Fibroblast of lung (primary cell): Measurements from ENCODE around the gene TMC1. TPM values are rescaled to one million over a fixed set of nuclear protein-coding genes. Genes with fewer than 3 reads are reported as not detected.

Experiments
- DNase-seq, 2 donors: peaks; one replicate each; pipeline versions ENCODE4 v3.0.0 to v3.0.0-alpha.2; 2010; ENCODE audit warnings: low read depth in 2 of 2
- H2AFZ ChIP-seq: 2 replicates; pipeline ENCODE4 v1.5.1; 2012; ENCODE audit warnings: low read length, control low read depth, inconsistent platforms
- H3K27ac ChIP-seq: 2 replicates; pipeline ENCODE4 v1.5.1; 2011; ENCODE audit warnings: low read length, control low read depth; ENCODE audit not compliant: insufficient read depth
- H3K27me3 ChIP-seq: 2 replicates; pipeline ENCODE4 v1.5.1; 2011; ENCODE audit warnings: mild to moderate bottlenecking, low read length; ENCODE audit not compliant: control insufficient read depth, insufficient read depth
- H3K36me3 ChIP-seq: 2 replicates; pipeline ENCODE4 v1.5.1; 2011; ENCODE audit warnings: low read length; ENCODE audit not compliant: control insufficient read depth, insufficient read depth
- H3K4me1 ChIP-seq: 2 replicates; pipeline ENCODE4 v1.5.1; 2011; ENCODE audit warnings: low read length; ENCODE audit not compliant: control insufficient read depth, insufficient read depth; ENCODE audit errors: extremely low read depth
- H3K4me2 ChIP-seq: 2 replicates; pipeline ENCODE4 v1.5.1; 2011; ENCODE audit warnings: low read length, control low read depth; ENCODE audit not compliant: insufficient read depth; ENCODE audit errors: extremely low read depth
- H3K4me3 ChIP-seq, 4 experiments: fragments of 200-600 bp in 1 of 4; sonication (generic) in 1 of 4; replicated peaks in 1 of 4; 2 replicates each; pipeline ENCODE4 v1.5.1; 2011 to 2016; ENCODE audit warnings: low read length in 4 of 4, low read depth in 3 of 4, mild to moderate bottlenecking in 3 of 4, control low read depth in 2 of 4, inconsistent platforms in 1 of 4, mixed read lengths in 1 of 4; ENCODE audit not compliant: insufficient read depth in 1 of 4; ENCODE audit errors: control extremely low read depth in 1 of 4
- H3K79me2 ChIP-seq: 2 replicates; pipeline ENCODE4 v1.5.1; 2012; ENCODE audit warnings: mild to moderate bottlenecking, low read length, inconsistent platforms; ENCODE audit not compliant: control insufficient read depth, insufficient read depth
- H3K9ac ChIP-seq: 2 replicates; pipeline ENCODE4 v1.5.1; 2011; ENCODE audit warnings: mild to moderate bottlenecking, low read length, control low read depth; ENCODE audit not compliant: insufficient read depth
- H3K9me3 ChIP-seq: 2 replicates; pipeline ENCODE4 v1.5.1; 2012; ENCODE audit warnings: low read depth, low read length; ENCODE audit not compliant: control insufficient read depth, insufficient read depth
- H4K20me1 ChIP-seq: 2 replicates; pipeline ENCODE4 v1.5.1; 2011; ENCODE audit warnings: low read length; ENCODE audit not compliant: control insufficient read depth, insufficient read depth; ENCODE audit errors: extremely low read depth
- CTCF ChIP-seq, 2 donors: IDR thresholded peaks in 1 of 2; conservative IDR thresholded peaks in 1 of 2; 1 replicate in 1 of 2; 2 replicates in 1 of 2; pipeline ENCODE4 v1.5.1; 2011 to 2012; ENCODE audit warnings: low read length in 2 of 2, control low read depth in 1 of 2, inconsistent platforms in 1 of 2, low read depth in 1 of 2, mild to moderate bottlenecking in 1 of 2
- EZH2 ChIP-seq: IDR thresholded peaks from 2 replicates; pipeline ENCODE4 v1.5.1; 2012; ENCODE audit warnings: low read length, control low read depth, mild to moderate bottlenecking; ENCODE audit errors: missing control alignments
- polyA plus RNA-seq, 2 donors: library from polyadenylated mRNA; depleted of rRNA in 1 of 2; stranded (reverse) in 1 of 2; unstranded in 1 of 2; fragments of >200 nt; gene quantifications; 2 replicates each; pipeline ENCODE4 v1.2.1, GENCODE V29; 2011 to 2012; ENCODE audit warnings: missing spikeins in 1 of 2
- total RNA-seq: library from RNA; depleted of rRNA; stranded (reverse); fragments of >200 nt; gene quantifications from 2 replicates; pipeline ENCODE4 v1.2.1, GENCODE V29; 2014

The TMC1 gene
- total and polyA plus RNA-seq, 2 donors (not counting 1 experiment from before 2014, with no cell fraction given) = 0.27 to 0.33 TPM

DNA sequence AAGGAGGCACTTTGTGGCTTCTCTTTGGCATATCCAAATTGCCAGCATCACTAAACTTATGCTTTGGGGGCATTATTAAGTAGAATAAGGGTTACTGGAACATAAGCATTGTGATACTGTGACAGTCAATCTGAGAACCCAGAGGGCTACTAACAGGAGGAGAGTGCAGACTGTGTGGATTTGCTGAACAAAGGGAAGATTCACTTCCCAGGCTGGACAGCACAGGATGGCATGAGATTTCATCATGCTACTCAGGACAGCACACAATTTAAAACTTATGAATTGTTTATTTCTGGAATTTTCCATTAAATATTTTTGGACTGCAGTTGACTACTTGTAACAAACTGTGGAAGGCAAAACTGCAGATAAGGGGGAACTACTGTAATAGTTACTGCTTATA is 212.5 kb downstream of the TMC1 start:
- Histone ChIP-seq H2AFZ (no peak overlapping the region), H3K4me1 (no peaks in the 10 kb centered on the region), H3K4me3 (no peak overlapping the region), H3K27ac (no peak overlapping the region), H3K27me3 (no peaks in the 10 kb centered on the region), H4K20me1 (no peaks in the 10 kb centered on the region), H3K4me2 (no peak overlapping the region), H3K9me3 (no peaks in the 10 kb centered on the region), H3K9ac (no peak overlapping the region), H3K36me3 (no peaks in the 10 kb centered on the region), H3K79me2 (no peaks in the 10 kb centered on the region)
- DNase-seq = peak in 1 of 2 donors; percentile 2
- TF ChIP-seq EZH2 (no peak), CTCF (conservative IDR thresholded peaks at IDR 0.05 in 1 of 2, IDR thresholded peaks at IDR 0.05 in 1 of 2; ENCODE audit: low read depth in 1 of 2, low read length in 2 of 2) (no peak)

DNA sequence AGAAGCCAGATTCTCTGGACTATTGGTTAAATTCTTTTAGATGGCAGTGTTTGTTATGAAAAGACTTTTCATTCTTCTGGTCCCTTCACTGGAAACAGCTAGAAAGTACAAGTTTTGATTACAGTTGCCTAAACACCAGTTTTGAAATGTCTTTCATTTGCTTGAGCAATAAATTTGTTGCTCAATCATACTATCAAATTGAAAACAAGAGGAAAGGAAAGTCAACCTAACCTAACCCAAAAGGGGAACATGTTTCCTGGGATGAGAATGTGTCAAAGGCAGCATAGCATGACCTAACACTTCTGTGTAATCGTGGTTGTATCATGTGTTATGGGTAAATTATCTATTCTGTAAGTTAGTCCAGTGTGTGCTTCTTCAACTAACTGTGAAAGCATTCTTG is 213.2 kb downstream of the TMC1 start:
- Histone ChIP-seq H3K27ac (no peak overlapping the region), H3K9me3 (no peaks in the 10 kb centered on the region), H3K36me3 (no peaks in the 10 kb centered on the region), H2AFZ (no peak overlapping the region), H3K27me3 (no peaks in the 10 kb centered on the region), H3K79me2 (no peaks in the 10 kb centered on the region), H3K4me2 (no peak overlapping the region), H4K20me1 (no peaks in the 10 kb centered on the region), H3K9ac (no peak overlapping the region), H3K4me3 (no peak overlapping the region), H3K4me1 (no peaks in the 10 kb centered on the region)
- DNase-seq = no peak
- TF ChIP-seq EZH2 = no peak
- TF ChIP-seq CTCF (conservative IDR thresholded peaks at IDR 0.05 in 1 of 2, IDR thresholded peaks at IDR 0.05 in 1 of 2; ENCODE audit: low read depth in 1 of 2, low read length in 2 of 2) = no peak

- Histone ChIP-seq H3K27me3 (no peaks in the 10 kb centered on the region), H3K9me3 (no peaks in the 10 kb centered on the region), H3K4me1 (no peaks in the 10 kb centered on the region), H3K9ac (no peak overlapping the region), H4K20me1 (no peaks in the 10 kb centered on the region), H3K36me3 (no peaks in the 10 kb centered on the region), H2AFZ (no peak overlapping the region), H3K4me3 (no peak overlapping the region), H3K79me2 (no peaks in the 10 kb centered on the region), H3K4me2 (no peak overlapping the region), H3K27ac (no peak overlapping the region)
- DNase-seq = no peak
- no peak for TF ChIP-seq CTCF (conservative IDR thresholded peaks at IDR 0.05 in 1 of 2, IDR thresholded peaks at IDR 0.05 in 1 of 2; ENCODE audit: low read depth in 1 of 2, low read length in 2 of 2)
- TF ChIP-seq EZH2 = no peak
Measured at GRCh38 chr9:72743836-72744235, 222.4 kb downstream of the TMC1 start.
